Measurements from ENCODE around the gene C1orf52.

Gene C1orf52

DNA sequence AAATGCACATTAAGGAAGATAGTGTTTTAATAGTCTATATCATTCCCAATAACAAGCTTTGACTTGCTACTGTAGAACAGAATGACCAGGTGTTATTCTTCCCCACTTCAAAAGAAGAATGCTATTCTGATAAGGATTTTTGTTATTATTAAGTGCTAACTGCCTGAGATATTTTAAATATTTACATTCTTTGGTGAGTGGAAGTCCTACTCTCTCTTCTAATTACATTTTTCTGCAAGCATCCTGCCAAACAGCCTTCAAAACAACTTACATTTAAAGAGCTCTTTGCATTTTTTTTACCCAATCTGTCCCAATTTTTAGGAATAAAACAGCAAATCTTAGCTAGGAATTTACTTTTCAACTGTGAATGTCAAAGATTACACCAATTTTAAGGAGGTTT lies 35.2 kb downstream of the C1orf52 start:
- DNase-seq (ENCODE audit: low read depth in 1 of 2, low spot score in 1 of 2) = no peak
- Histone ChIP-seq H3K27me3 (ENCODE audit: insufficient read depth, poor library complexity, severe bottlenecking) (no peaks in the 10 kb centered on the region), H3K27ac (replicated peaks) (no peak overlapping the region), H3K4me3 (replicated peaks; ENCODE audit: insufficient read depth, low read length) (no peak overlapping the region)
- TF ChIP-seq, protein P1, sequence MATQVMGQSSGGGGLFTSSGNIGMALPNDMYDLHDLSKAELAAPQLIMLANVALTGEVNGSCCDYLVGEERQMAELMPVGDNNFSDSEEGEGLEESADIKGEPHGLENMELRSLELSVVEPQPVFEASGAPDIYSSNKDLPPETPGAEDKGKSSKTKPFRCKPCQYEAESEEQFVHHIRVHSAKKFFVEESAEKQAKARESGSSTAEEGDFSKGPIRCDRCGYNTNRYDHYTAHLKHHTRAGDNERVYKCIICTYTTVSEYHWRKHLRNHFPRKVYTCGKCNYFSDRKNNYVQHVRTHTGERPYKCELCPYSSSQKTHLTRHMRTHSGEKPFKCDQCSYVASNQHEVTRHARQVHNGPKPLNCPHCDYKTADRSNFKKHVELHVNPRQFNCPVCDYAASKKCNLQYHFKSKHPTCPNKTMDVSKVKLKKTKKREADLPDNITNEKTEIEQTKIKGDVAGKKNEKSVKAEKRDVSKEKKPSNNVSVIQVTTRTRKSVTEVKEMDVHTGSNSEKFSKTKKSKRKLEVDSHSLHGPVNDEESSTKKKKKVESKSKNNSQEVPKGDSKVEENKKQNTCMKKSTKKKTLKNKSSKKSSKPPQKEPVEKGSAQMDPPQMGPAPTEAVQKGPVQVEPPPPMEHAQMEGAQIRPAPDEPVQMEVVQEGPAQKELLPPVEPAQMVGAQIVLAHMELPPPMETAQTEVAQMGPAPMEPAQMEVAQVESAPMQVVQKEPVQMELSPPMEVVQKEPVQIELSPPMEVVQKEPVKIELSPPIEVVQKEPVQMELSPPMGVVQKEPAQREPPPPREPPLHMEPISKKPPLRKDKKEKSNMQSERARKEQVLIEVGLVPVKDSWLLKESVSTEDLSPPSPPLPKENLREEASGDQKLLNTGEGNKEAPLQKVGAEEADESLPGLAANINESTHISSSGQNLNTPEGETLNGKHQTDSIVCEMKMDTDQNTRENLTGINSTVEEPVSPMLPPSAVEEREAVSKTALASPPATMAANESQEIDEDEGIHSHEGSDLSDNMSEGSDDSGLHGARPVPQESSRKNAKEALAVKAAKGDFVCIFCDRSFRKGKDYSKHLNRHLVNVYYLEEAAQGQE (IDR thresholded peaks at IDR 0.05; ENCODE audit: insufficient replicate concordance, low read depth) = no peak
- TF ChIP-seq, protein P2, sequence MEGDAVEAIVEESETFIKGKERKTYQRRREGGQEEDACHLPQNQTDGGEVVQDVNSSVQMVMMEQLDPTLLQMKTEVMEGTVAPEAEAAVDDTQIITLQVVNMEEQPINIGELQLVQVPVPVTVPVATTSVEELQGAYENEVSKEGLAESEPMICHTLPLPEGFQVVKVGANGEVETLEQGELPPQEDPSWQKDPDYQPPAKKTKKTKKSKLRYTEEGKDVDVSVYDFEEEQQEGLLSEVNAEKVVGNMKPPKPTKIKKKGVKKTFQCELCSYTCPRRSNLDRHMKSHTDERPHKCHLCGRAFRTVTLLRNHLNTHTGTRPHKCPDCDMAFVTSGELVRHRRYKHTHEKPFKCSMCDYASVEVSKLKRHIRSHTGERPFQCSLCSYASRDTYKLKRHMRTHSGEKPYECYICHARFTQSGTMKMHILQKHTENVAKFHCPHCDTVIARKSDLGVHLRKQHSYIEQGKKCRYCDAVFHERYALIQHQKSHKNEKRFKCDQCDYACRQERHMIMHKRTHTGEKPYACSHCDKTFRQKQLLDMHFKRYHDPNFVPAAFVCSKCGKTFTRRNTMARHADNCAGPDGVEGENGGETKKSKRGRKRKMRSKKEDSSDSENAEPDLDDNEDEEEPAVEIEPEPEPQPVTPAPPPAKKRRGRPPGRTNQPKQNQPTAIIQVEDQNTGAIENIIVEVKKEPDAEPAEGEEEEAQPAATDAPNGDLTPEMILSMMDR (IDR thresholded peaks at IDR 0.05; ENCODE audit: insufficient read depth, low read length) = no peak
- TF ChIP-seq SPI1 (IDR thresholded peaks at IDR 0.05; ENCODE audit: borderline replicate concordance, low read depth) (no peak), GABPA (IDR thresholded peaks at IDR 0.05; ENCODE audit: low read depth) (no peak), POLR2AphosphoS5 (IDR thresholded peaks at IDR 0.05; ENCODE audit: low read depth) (no peak)

DNA sequence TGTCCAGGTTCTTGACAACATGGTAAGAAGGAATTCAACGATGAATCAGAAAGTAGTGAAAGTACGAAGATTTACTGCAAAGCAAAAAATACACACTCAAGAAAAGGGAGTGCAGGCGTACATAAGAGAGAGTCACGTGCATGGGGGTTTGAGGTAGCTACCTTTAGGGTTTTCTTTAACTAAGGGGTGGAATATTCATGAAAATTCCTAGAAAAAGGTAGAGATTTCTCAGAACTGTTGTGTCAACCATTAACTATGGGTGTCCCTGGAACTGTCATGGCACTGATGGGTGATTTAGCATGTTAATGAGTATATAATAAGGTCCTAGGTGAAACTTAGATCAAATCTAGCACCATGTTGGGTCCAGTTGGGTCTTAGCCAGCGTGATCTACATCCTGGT lies 36.1 kb downstream of the C1orf52 start:
- H3K27ac ChIP-seq (replicated peaks) = no peak overlapping the region
- no peak for DNase-seq (ENCODE audit: low read depth in 1 of 2, low spot score in 1 of 2)
- TF ChIP-seq, protein P1 (IDR thresholded peaks at IDR 0.05; ENCODE audit: insufficient replicate concordance, low read depth) = no peak
- TF ChIP-seq, protein P2 (IDR thresholded peaks at IDR 0.05; ENCODE audit: insufficient read depth, low read length) = no peak
- no peak for TF ChIP-seq SPI1 (IDR thresholded peaks at IDR 0.05; ENCODE audit: borderline replicate concordance, low read depth)
- no peak for TF ChIP-seq POLR2AphosphoS5 (IDR thresholded peaks at IDR 0.05; ENCODE audit: low read depth)
- H3K27me3 ChIP-seq (ENCODE audit: insufficient read depth, poor library complexity, severe bottlenecking) = peaks cover under 1% of the 10 kb centered on the region
- H3K4me3 ChIP-seq (replicated peaks; ENCODE audit: insufficient read depth, low read length) = no peak overlapping the region

DNA sequence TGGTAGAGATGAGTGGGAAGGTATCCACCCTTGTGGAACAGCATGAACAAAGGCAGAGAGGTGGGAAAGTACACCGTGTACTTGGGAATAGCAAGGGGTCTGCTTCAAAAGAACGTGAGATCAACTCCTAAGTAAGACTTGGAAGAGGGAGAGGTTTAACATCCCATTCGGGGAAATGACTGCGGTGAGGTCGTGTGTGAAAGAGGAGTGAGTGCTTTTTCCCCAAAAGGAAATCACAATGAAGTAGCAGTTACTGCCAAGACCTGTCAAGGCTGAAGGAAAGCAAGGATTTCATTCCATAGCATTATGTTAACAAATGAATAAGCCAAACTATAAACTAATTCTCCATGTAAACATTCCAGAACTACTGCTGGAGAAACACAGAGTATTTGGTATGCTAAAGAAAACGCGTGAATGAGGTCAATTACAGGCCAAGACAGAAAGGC lies 38.7 kb downstream of the C1orf52 start:
- H3K27ac ChIP-seq (replicated peaks) = no peak overlapping the region

More for the DNA sequence above, 38.7 kb downstream of the C1orf52 start:
- TF ChIP-seq SPI1 (IDR thresholded peaks at IDR 0.05; ENCODE audit: borderline replicate concordance, low read depth) = no peak
- TF ChIP-seq GABPA (IDR thresholded peaks at IDR 0.05; ENCODE audit: low read depth) = no peak
- TF ChIP-seq, protein P2 (IDR thresholded peaks at IDR 0.05; ENCODE audit: insufficient read depth, low read length) = no peak
- no peak for TF ChIP-seq POLR2AphosphoS5 (IDR thresholded peaks at IDR 0.05; ENCODE audit: low read depth)
- TF ChIP-seq, protein P1 (IDR thresholded peaks at IDR 0.05; ENCODE audit: insufficient replicate concordance, low read depth) = no peak
- Histone ChIP-seq H3K27me3 (ENCODE audit: insufficient read depth, poor library complexity, severe bottlenecking) (peaks cover 2% of the 10 kb centered on the region), H3K4me3 (replicated peaks; ENCODE audit: insufficient read depth, low read length) (no peak overlapping the region)
- DNase-seq (ENCODE audit: low read depth in 1 of 2, low spot score in 1 of 2) = no peak
